ENCODE results near the gene SLC22A7.

DNA sequence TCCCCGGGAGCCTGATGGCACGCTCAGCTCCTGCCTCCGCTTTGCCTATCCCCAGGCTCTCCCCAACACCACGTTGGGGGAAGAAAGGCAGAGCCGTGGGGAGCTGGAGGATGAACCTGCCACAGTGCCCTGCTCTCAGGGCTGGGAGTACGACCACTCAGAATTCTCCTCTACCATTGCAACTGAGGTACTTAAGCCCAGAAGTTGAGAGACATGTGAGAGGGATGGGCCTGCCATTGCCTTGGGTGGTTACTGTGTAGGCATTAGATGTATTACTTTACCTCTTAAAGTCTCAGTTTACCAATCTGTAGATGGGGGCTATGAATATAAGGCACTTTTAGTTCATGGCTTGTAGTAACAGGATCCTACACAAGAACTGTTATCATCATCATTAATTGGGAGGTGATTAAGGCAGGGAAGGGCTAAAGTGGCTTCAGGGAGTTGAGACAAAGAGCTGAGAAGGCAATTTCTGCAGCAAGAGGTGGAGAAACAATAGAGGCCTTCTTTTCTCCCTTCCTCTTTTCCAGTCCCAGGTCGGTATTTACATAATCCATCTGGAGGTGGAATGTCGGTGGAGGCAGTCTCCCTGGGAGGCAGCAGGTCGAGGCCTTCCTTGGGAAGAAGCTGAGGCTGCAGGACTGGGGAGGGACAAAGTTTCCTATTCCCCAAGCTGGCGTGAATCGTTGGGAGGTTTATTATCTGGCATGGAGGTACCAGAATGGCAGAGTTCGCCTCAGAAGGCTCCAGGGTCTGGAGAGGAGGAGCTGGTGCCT, 691 bp downstream of the SLC22A7 start:
- TF ChIP-seq, protein P1, sequence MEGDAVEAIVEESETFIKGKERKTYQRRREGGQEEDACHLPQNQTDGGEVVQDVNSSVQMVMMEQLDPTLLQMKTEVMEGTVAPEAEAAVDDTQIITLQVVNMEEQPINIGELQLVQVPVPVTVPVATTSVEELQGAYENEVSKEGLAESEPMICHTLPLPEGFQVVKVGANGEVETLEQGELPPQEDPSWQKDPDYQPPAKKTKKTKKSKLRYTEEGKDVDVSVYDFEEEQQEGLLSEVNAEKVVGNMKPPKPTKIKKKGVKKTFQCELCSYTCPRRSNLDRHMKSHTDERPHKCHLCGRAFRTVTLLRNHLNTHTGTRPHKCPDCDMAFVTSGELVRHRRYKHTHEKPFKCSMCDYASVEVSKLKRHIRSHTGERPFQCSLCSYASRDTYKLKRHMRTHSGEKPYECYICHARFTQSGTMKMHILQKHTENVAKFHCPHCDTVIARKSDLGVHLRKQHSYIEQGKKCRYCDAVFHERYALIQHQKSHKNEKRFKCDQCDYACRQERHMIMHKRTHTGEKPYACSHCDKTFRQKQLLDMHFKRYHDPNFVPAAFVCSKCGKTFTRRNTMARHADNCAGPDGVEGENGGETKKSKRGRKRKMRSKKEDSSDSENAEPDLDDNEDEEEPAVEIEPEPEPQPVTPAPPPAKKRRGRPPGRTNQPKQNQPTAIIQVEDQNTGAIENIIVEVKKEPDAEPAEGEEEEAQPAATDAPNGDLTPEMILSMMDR (IDR thresholded peaks at IDR 0.05), result no peak
- TF ChIP-seq EP300 (IDR thresholded peaks at IDR 0.05; ENCODE audit: low read depth), result no peak
